ENCODE results near the gene AHDC1. TPM values are rescaled to one million over a fixed set of nuclear protein-coding genes. Genes with fewer than 3 reads are reported as not detected.

AHDC1 gene
- total and polyA plus RNA-seq, 2 of the 13 experiments (the other 11 are each of a cell fraction or from before 2014, with no cell fraction given): 1.0 to 2.7 TPM

DNA sequence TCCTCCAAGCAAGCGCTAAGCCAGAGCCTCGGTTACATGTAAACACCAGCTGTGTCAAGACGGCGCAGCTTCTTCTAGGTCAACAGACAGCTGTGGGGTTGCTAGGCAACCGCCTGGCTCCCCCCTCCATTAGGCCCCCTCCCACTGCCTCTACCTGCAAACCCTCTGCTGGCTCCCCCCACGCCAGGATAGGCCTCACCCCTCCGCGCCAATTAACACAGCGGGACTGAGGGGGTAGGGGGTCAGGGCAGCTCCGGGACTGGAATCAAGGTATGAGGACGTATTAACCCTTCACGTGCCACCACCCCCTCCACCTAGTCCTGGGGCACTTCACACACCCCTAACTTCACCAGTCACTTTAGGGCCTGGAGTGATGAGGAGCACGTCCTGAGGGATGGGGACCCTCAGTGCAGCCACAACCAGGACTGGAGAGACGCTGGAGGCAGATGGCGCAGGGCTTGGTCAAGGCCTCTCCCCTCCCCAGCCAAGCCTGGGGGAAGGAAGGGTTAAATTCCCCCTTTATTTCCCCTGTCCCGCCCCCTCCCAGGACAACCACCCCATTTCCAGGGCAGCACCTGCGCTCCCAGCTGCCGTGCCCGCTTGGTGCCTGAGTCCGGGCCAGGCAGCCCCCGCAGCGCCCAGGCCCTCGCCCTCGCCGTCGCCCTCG, 76.6 kb downstream of the AHDC1 start (continued):
- TF ChIP-seq ARID2 (CRISPR knock-in tag; IDR thresholded peaks at IDR 0.05; ENCODE audit: borderline replicate concordance) (no peak), ZNF136 (CRISPR knock-in tag; IDR thresholded peaks at IDR 0.05; ENCODE audit: low read depth) (no peak), NFKB2 (CRISPR knock-in tag; IDR thresholded peaks at IDR 0.05; ENCODE audit: borderline replicate concordance) (peak; percentile 28; the same call in 1 of the 2 replicates), KAT2B (IDR thresholded peaks at IDR 0.05; ENCODE audit: borderline replicate concordance, low read depth, low read length) (no peak), SNAPC2 (CRISPR knock-in tag; IDR thresholded peaks at IDR 0.05) (no peak), ZNF549 (CRISPR knock-in tag; IDR thresholded peaks at IDR 0.05) (no peak), AKAP8 (CRISPR knock-in tag; IDR thresholded peaks at IDR 0.05) (no peak), ZNF431 (CRISPR knock-in tag; IDR thresholded peaks at IDR 0.05; ENCODE audit: borderline replicate concordance, low read depth) (0 out of 2 replicates have a peak, but pooled peaks have one; percentile 14), ZNF83 (CRISPR knock-in tag; IDR thresholded peaks at IDR 0.05; ENCODE audit: borderline replicate concordance) (no peak), ZFP1 (CRISPR knock-in tag; IDR thresholded peaks at IDR 0.05) (no peak), PAX8 (CRISPR knock-in tag; IDR thresholded peaks at IDR 0.05; ENCODE audit: borderline replicate concordance) (0 out of 2 replicates have a peak, but pooled peaks have one; percentile 71), SP2 (CRISPR knock-in tag; IDR thresholded peaks at IDR 0.05) (no peak), SALL1 (CRISPR knock-in tag; IDR thresholded peaks at IDR 0.05) (no peak; the same call in 1 of the 2 replicates), CEBPG (CRISPR knock-in tag; IDR thresholded peaks at IDR 0.05) (no peak), SRF (IDR thresholded peaks at IDR 0.05; ENCODE audit: low read depth, low read length) (no peak), ZNF382 (CRISPR knock-in tag; IDR thresholded peaks at IDR 0.05; ENCODE audit: borderline replicate concordance) (no peak), TBL1XR1 (IDR thresholded peaks at IDR 0.05; ENCODE audit: borderline replicate concordance, low read length, partially characterized antibody) (no peak), MTF1 (CRISPR knock-in tag; IDR thresholded peaks at IDR 0.05) (no peak)
- TF ChIP-seq, protein P1, sequence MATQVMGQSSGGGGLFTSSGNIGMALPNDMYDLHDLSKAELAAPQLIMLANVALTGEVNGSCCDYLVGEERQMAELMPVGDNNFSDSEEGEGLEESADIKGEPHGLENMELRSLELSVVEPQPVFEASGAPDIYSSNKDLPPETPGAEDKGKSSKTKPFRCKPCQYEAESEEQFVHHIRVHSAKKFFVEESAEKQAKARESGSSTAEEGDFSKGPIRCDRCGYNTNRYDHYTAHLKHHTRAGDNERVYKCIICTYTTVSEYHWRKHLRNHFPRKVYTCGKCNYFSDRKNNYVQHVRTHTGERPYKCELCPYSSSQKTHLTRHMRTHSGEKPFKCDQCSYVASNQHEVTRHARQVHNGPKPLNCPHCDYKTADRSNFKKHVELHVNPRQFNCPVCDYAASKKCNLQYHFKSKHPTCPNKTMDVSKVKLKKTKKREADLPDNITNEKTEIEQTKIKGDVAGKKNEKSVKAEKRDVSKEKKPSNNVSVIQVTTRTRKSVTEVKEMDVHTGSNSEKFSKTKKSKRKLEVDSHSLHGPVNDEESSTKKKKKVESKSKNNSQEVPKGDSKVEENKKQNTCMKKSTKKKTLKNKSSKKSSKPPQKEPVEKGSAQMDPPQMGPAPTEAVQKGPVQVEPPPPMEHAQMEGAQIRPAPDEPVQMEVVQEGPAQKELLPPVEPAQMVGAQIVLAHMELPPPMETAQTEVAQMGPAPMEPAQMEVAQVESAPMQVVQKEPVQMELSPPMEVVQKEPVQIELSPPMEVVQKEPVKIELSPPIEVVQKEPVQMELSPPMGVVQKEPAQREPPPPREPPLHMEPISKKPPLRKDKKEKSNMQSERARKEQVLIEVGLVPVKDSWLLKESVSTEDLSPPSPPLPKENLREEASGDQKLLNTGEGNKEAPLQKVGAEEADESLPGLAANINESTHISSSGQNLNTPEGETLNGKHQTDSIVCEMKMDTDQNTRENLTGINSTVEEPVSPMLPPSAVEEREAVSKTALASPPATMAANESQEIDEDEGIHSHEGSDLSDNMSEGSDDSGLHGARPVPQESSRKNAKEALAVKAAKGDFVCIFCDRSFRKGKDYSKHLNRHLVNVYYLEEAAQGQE (IDR thresholded peaks at IDR 0.05; ENCODE audit: borderline replicate concordance in 1 of 2, low read depth in 1 of 2, low read length in 2 of 2): no peak
- TF ChIP-seq, protein P2, sequence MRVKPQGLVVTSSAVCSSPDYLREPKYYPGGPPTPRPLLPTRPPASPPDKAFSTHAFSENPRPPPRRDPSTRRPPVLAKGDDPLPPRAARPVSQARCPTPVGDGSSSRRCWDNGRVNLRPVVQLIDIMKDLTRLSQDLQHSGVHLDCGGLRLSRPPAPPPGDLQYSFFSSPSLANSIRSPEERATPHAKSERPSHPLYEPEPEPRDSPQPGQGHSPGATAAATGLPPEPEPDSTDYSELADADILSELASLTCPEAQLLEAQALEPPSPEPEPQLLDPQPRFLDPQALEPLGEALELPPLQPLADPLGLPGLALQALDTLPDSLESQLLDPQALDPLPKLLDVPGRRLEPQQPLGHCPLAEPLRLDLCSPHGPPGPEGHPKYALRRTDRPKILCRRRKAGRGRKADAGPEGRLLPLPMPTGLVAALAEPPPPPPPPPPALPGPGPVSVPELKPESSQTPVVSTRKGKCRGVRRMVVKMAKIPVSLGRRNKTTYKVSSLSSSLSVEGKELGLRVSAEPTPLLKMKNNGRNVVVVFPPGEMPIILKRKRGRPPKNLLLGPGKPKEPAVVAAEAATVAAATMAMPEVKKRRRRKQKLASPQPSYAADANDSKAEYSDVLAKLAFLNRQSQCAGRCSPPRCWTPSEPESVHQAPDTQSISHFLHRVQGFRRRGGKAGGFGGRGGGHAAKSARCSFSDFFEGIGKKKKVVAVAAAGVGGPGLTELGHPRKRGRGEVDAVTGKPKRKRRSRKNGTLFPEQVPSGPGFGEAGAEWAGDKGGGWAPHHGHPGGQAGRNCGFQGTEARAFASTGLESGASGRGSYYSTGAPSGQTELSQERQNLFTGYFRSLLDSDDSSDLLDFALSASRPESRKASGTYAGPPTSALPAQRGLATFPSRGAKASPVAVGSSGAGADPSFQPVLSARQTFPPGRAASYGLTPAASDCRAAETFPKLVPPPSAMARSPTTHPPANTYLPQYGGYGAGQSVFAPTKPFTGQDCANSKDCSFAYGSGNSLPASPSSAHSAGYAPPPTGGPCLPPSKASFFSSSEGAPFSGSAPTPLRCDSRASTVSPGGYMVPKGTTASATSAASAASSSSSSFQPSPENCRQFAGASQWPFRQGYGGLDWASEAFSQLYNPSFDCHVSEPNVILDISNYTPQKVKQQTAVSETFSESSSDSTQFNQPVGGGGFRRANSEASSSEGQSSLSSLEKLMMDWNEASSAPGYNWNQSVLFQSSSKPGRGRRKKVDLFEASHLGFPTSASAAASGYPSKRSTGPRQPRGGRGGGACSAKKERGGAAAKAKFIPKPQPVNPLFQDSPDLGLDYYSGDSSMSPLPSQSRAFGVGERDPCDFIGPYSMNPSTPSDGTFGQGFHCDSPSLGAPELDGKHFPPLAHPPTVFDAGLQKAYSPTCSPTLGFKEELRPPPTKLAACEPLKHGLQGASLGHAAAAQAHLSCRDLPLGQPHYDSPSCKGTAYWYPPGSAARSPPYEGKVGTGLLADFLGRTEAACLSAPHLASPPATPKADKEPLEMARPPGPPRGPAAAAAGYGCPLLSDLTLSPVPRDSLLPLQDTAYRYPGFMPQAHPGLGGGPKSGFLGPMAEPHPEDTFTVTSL (CRISPR knock-in tag; IDR thresholded peaks at IDR 0.05; ENCODE audit: borderline replicate concordance): no peak
- TF ChIP-seq, protein P3, sequence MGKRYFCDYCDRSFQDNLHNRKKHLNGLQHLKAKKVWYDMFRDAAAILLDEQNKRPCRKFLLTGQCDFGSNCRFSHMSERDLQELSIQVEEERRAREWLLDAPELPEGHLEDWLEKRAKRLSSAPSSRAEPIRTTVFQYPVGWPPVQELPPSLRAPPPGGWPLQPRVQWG (CRISPR knock-in tag; IDR thresholded peaks at IDR 0.05; ENCODE audit: borderline replicate concordance, low read depth): no peak

Data from HepG2 (cell line).